Calu3 (cell line): ENCODE measurements around the gene MAN2A2. TPM values are rescaled to one million over a fixed set of nuclear protein-coding genes. Genes with fewer than 3 reads are reported as not detected.
A peak's percentile ranks its signal among the peaks of the same experiment; 100 is the strongest.

ENCODE experiments used
- Bru-seq: library from RNA; stranded (reverse); fragments of 400-500 nt; gene quantifications from one replicate; lab custom pipeline; 2021; lab: Mats Ljungman, UMichigan
- BruChase-seq, 2 experiments: library from RNA; stranded (reverse); fragments of 400-500 nt; gene quantifications; one replicate each; lab custom pipeline; 2021; lab: Mats Ljungman, UMichigan
- BruUV-seq: library from RNA; stranded (reverse); fragments of 400-500 nt; replicated peaks from 2 replicates; lab custom pipeline; 2021; lab: Mats Ljungman, UMichigan
- CTCF ChIA-PET: fragments of 300-600 bp; sonication (Branson Sonifier 250); formaldehyde crosslinking; loops from one replicate; lab custom pipeline; 2022; ENCODE audit warnings: antibody characterized with exemption; lab: Charles Lee
- DNase-seq: peaks from one replicate; pipeline ENCODE4 v3.0.0; 2022
- H3K27ac Mint-ChIP-seq: one replicate; pipeline ENCODE4 v1.8.0; 2022; ENCODE audit warnings: mixed read lengths; ENCODE audit not compliant: unreplicated experiment
- H3K27me3 Mint-ChIP-seq: one replicate; pipeline ENCODE4 v1.8.0; 2022; ENCODE audit warnings: mixed read lengths; ENCODE audit not compliant: unreplicated experiment
- H3K36me3 Mint-ChIP-seq: one replicate; pipeline ENCODE4 v1.8.0; 2022; ENCODE audit warnings: mild to moderate bottlenecking, moderate library complexity, mixed read lengths; ENCODE audit not compliant: insufficient read depth, unreplicated experiment
- H3K4me1 Mint-ChIP-seq: one replicate; pipeline ENCODE4 v1.8.0; 2022; ENCODE audit warnings: mild to moderate bottlenecking, low read depth, mixed read lengths; ENCODE audit not compliant: unreplicated experiment
- H3K4me3 Mint-ChIP-seq: one replicate; pipeline ENCODE4 v1.8.0; 2022; ENCODE audit warnings: mild to moderate bottlenecking, low read depth, moderate library complexity, mixed read lengths; ENCODE audit not compliant: unreplicated experiment
- H3K9me3 Mint-ChIP-seq: one replicate; pipeline ENCODE4 v1.8.0; 2022; ENCODE audit warnings: low read depth, mixed read lengths; ENCODE audit not compliant: unreplicated experiment
- intact Hi-C: fragments of 100-400 bp; cut with micrococcal nuclease; formaldehyde crosslinking; loops from one replicate; pipeline ENCODE4 v1.10.0; 2022; ENCODE audit not compliant: unreplicated experiment
- long read RNA-seq: library from polyadenylated mRNA; stranded (forward); transcript quantifications from one replicate; pipeline ENCODE4 v2.0.0, GENCODE V29; 2022
- total RNA-seq: library from RNA; stranded (reverse); gene quantifications from 2 replicates; pipeline ENCODE4 v1.2.3, GENCODE V29; 2022
- TF ChIP-seq, protein P1 (sequence below): fragments of 200-600 bp; IDR thresholded peaks from one replicate; pipeline ENCODE4 v1.8.0; 2022; ENCODE audit warnings: antibody characterized with exemption; ENCODE audit not compliant: unreplicated experiment

MAN2A2 gene
- total RNA-seq (56.1 and 58.5 TPM in 2 replicates), Bru-seq, nascent RNA (percentile 50 among the genes with signal in this experiment), BruChase-seq, experiment 1, labeled RNA remaining after a 6-hour chase (percentile 72 among the genes with signal in this experiment), BruChase-seq, experiment 2, labeled RNA remaining after a 2-hour chase (percentile 64 among the genes with signal in this experiment)
- long read RNA-seq, transcript MAN2A2-212 (4 exons, 623 nt) = major isoform, 5 of 25 reads
- long read RNA-seq, partial matches to known transcripts = 6 of 25 reads
- long read RNA-seq, other reads (novel, unspliced or antisense) = 14 of 25 reads

DNA sequence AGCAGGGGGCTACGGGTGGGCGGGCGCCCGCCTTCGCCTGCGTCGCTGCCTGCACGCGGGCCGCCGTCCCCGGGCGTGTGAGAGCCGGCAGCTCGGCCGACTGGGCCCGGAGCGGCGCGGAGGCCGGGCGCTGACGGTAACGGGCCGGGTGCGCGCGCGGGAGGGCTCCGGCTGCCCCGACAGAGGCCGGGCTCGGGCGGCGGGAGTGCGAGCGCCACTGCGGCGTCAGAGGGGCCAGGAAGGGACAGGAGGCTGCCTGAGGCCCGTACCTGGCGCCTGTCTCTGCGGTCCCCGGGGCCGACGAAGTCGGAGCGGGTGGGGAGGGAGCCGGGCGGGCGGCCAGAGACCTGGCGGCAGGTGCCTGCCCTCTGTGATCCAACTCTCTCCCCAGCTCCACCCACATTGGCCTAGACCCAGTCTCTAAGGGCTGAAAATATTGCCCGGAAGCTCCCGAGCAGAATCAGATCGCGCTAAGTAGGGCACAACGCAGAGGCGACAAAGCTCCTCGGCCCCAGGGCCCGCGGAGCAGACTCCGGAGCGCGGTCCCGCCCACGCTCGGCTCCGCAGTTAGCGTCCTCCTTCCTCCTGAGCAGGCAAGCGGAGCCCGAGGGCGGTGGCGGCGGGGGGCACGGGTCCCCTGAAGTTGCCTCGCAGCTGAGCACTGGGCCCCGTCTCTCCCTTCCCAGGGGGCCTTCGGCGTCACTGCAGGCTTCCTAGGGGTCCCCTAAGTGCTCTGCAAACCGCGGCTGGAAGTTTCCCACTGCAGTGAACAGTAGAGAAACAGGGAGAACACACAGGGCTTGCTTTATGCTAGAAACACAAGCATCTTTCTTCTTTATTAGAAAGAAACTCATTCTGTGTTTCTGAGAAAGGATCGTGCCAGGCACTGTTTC is at the start of gene MAN2A2:
Gene MAN2A2, plus strand, starts transcription at position 463 of the 893 bp plus-strand sequence. CDS start 906 bp downstream, outside the sequence.
- BruUV-seq = no TSS peak
- Mint-ChIP-seq H3K27ac (peak within 1 kb of the TSS; percentile 71), H3K9me3 (no peaks in the 10 kb centered on the region), H3K4me1 (peaks cover 10% of the 10 kb centered on the region), H3K36me3 (peaks cover 13% of the 10 kb centered on the region), H3K4me3 (peak within 1 kb of the TSS; percentile 91), H3K27me3 (peaks cover 6% of the 10 kb centered on the region)
- intact Hi-C loops = no loop called here
- CTCF ChIA-PET = interaction anchor here (0.7 to 2.4 kb wide), 4 partner anchors 28 to 186 kb away, joined by 3 to 17 read pairs (median 6); partner anchors contain the start of genes BLM, HDDC3 and UNC45A
- TF ChIP-seq, protein P1, sequence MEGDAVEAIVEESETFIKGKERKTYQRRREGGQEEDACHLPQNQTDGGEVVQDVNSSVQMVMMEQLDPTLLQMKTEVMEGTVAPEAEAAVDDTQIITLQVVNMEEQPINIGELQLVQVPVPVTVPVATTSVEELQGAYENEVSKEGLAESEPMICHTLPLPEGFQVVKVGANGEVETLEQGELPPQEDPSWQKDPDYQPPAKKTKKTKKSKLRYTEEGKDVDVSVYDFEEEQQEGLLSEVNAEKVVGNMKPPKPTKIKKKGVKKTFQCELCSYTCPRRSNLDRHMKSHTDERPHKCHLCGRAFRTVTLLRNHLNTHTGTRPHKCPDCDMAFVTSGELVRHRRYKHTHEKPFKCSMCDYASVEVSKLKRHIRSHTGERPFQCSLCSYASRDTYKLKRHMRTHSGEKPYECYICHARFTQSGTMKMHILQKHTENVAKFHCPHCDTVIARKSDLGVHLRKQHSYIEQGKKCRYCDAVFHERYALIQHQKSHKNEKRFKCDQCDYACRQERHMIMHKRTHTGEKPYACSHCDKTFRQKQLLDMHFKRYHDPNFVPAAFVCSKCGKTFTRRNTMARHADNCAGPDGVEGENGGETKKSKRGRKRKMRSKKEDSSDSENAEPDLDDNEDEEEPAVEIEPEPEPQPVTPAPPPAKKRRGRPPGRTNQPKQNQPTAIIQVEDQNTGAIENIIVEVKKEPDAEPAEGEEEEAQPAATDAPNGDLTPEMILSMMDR = no peak
- peak; percentile 59 for DNase-seq

DNA sequence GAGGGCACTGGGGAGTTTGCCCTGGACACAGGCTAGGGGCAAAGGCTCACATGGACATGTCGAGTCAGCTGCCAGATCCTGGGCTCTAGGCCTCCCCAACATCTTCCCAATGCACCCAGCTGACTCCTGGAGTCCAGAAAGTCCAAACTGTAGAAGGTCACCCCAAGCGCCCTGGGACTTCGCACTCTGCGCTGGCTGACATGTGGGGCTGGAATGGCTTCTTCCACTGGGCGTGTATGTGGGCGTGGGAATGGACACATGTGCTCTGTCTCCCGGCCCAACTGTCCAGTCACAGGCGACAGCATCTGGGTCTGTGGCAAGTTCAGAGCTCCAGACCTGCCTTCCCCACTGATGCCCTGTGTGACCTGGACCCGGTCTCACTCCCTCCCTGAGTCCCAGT is 48.0 kb upstream of the MAN2A2 start:
- Mint-ChIP-seq H3K27ac (no peak overlapping the region), H3K36me3 (no peaks in the 10 kb centered on the region), H3K9me3 (no peaks in the 10 kb centered on the region), H3K27me3 (no peaks in the 10 kb centered on the region), H3K4me3 (no peak overlapping the region), H3K4me1 (peaks cover 13% of the 10 kb centered on the region)
- TF ChIP-seq, protein P1 = no peak
- intact Hi-C loops = no loop called here
- no TSS peak for BruUV-seq
- no peak for DNase-seq
- CTCF ChIA-PET = interaction anchor here (0.6 kb wide), 1 partner anchor 957 kb away, joined by 5 read pairs; no protein-coding TSS in a partner anchor

DNA sequence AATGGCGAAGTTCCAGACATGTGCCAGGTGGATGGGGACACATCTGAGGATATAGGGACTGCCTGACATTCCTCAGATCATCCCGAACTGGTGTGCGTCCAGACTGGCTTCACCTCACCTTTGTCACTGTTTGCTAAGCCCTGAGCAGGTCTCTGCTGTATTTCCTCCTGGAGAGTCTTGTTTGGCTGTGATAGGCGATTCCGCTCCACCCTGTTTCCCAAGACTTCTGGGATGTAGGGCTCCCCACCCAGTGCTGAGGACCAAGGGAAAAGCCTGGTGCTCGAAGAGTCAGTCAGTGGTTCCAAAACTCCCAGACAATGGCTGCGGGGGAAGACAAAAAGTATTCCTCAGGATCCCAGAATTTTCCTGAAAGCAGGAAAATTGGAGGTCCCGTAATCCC is 45.8 kb upstream of the MAN2A2 start:
- Mint-ChIP-seq H3K27ac (no peak overlapping the region), H3K27me3 (no peaks in the 10 kb centered on the region), H3K4me1 (peaks cover 21% of the 10 kb centered on the region), H3K9me3 (no peaks in the 10 kb centered on the region), H3K4me3 (no peak overlapping the region), H3K36me3 (no peaks in the 10 kb centered on the region)
- TF ChIP-seq, protein P1 = no peak
- no TSS peak for BruUV-seq
- no peak for DNase-seq
- intact Hi-C loops = no loop called here
- CTCF ChIA-PET = no interaction called here

DNA sequence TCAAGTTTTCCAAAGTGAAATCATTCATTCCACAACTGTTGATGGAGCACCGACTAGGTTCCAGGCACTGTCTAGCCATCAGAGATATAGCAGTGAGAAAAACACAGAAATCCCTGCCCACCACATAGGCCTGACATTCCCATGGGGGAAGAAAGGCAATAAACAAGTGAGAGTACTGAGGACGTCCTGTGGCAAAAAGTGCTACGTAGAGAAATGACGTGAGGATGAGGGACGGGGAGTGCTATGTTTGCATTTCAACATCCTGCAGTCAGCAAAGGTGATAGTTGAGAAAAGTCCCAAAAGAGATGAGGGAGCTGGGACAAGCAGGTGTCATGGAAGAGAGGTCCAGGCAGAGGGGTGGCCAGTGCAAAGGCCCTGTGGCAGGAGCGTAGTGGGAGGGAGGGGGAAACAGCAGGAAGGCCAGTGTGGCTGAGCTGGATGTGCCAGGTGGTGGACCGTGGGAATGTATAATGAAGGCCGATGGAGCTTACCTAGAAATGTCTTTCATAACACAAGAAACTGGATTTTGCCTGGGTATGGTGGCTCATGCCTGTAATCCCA is 45.1 kb upstream of the MAN2A2 start:
- intact Hi-C loops = no loop called here
- Mint-ChIP-seq H3K4me1 (peaks cover 21% of the 10 kb centered on the region), H3K4me3 (no peak overlapping the region), H3K27me3 (no peaks in the 10 kb centered on the region), H3K9me3 (no peaks in the 10 kb centered on the region), H3K27ac (no peak overlapping the region), H3K36me3 (no peaks in the 10 kb centered on the region)
- TF ChIP-seq, protein P1 = no peak
- DNase-seq = no peak
- no TSS peak for BruUV-seq
- CTCF ChIA-PET = no interaction called here
